ENCODE measurements around the gene TWIST2.

TWIST2 gene

GRCh38 chr2:238921681-238922319 lies 73.9 kb downstream of the TWIST2 start:
- DNase-seq, result no peak

GRCh38 chr2:238922435-238922834 lies 74.5 kb downstream of the TWIST2 start:
- no peak for DNase-seq

GRCh38 chr2:238924032-238924431 lies 76.1 kb downstream of the TWIST2 start:
- DNase-seq, result no peak

- DNase-seq, result no peak
These were observed 76.9 kb downstream of the TWIST2 start for GRCh38 chr2:238924796-238925195.

GRCh38 chr2:238925281-238925680 lies 77.4 kb downstream of the TWIST2 start:
- DNase-seq, result no peak

- no peak for DNase-seq
These were observed 78.1 kb downstream of the TWIST2 start for GRCh38 chr2:238925816-238926521.

GRCh38 chr2:238926761-238927611 lies 79.1 kb downstream of the TWIST2 start:
- DNase-seq, result no peak

GRCh38 chr2:238927746-238928519 lies 80.0 kb downstream of the TWIST2 start:
- DNase-seq, result no peak

- no peak for DNase-seq
These were observed 80.8 kb downstream of the TWIST2 start for GRCh38 chr2:238928520-238929241.

GRCh38 chr2:238929242-238930081 lies 81.6 kb downstream of the TWIST2 start:
- DNase-seq, result no peak

- no peak for DNase-seq
These were observed 82.3 kb downstream of the TWIST2 start for GRCh38 chr2:238930216-238930615.

GRCh38 chr2:238936162-238937052 lies 88.5 kb downstream of the TWIST2 start:
- DNase-seq, result no peak

- DNase-seq, result no peak
These were observed 90.1 kb downstream of the TWIST2 start for GRCh38 chr2:238938003-238938400.

GRCh38 chr2:238938401-238939055 lies 90.6 kb downstream of the TWIST2 start:
- peak; percentile 97 for DNase-seq

- no peak for DNase-seq
These were observed 91.2 kb downstream of the TWIST2 start for GRCh38 chr2:238939074-238939473.

GRCh38 chr2:238939521-238940403 lies 91.9 kb downstream of the TWIST2 start:
- no peak for DNase-seq

GRCh38 chr2:238940806-238941205 lies 92.9 kb downstream of the TWIST2 start:
- DNase-seq, result no peak

- no peak for DNase-seq
These were observed 93.4 kb downstream of the TWIST2 start for GRCh38 chr2:238941262-238941792.

All from EL (cell line).